Naive B cell (primary cell): Measurements from ENCODE around the gene FRRS1. TPM values are rescaled to one million over a fixed set of nuclear protein-coding genes. Genes with fewer than 3 reads are reported as not detected.

ENCODE experiments used
- ATAC-seq, 2 donors: fragments of 150-1000 bp; cut with Tn5 transposase; 2 replicates each; pipeline ENCODE4 v1.10.0; 2021; ENCODE audit warnings: low read depth in 2 of 2, mild to moderate bottlenecking in 2 of 2, moderate library complexity in 2 of 2
- DNase-seq: peaks from one replicate; pipeline ENCODE4 v3.0.0; 2022
- H3K27ac Mint-ChIP-seq, 6 donors: one replicate each; pipeline ENCODE4 v1.8.0; 2020 to 2022; ENCODE audit warnings: mild to moderate bottlenecking in 6 of 6, mixed read lengths in 6 of 6, moderate library complexity in 5 of 6, inconsistent platforms in 2 of 6
- H3K27me3 Mint-ChIP-seq, 3 donors: one replicate each; pipeline ENCODE4 v1.8.0; 2021 to 2022; ENCODE audit warnings: mixed read lengths in 3 of 3, mild to moderate bottlenecking in 1 of 3
- H3K36me3 Mint-ChIP-seq, 2 donors: one replicate each; pipeline ENCODE4 v1.8.0; 2020 to 2022; ENCODE audit warnings: mixed read lengths in 2 of 2, inconsistent platforms in 1 of 2, mild to moderate bottlenecking in 1 of 2
- H3K4me1 Mint-ChIP-seq, 3 donors: one replicate each; pipeline ENCODE4 v1.8.0; 2020 to 2022; ENCODE audit warnings: mixed read lengths in 3 of 3, inconsistent platforms in 1 of 3, mild to moderate bottlenecking in 1 of 3, moderate library complexity in 1 of 3
- H3K4me3 Mint-ChIP-seq, 8 donors: one replicate each; pipeline ENCODE4 v1.8.0; 2020 to 2022; ENCODE audit warnings: mild to moderate bottlenecking in 8 of 8, mixed read lengths in 8 of 8, moderate library complexity in 8 of 8, inconsistent platforms in 2 of 8
- H3K9me3 Mint-ChIP-seq, 7 donors: one replicate each; pipeline ENCODE4 v1.8.0; 2020 to 2022; ENCODE audit warnings: mixed read lengths in 7 of 7, mild to moderate bottlenecking in 5 of 7, inconsistent platforms in 2 of 7, moderate library complexity in 1 of 7
- polyA plus RNA-seq, 6 donors: library from polyadenylated mRNA; unstranded; fragments of 300-500 nt; fragmentation: Illumina TruSeq; gene quantifications; one replicate each; pipeline ENCODE4 v1.2.3, GENCODE V29; 2021; ENCODE audit warnings: low read depth in 6 of 6

FRRS1 gene
- polyA plus RNA-seq, 6 donors from 2014 or later: 0.11 to 1.5 (median 0.13) TPM; not detected in 3

- Mint-ChIP-seq H3K4me1 (no peaks in the 10 kb centered on the region), H3K36me3 (peaks cover 0 to 5% of the 10 kb centered on the region in 2 donors), H3K4me3 (no peak overlapping the region), H3K9me3 (no peaks in the 10 kb centered on the region), H3K27me3 (no peaks in the 10 kb centered on the region), H3K27ac (no peak overlapping the region)
- ATAC-seq: no peak
- no peak for DNase-seq
Observed at GRCh38 chr1:99710994-99711393, 55.4 kb downstream of the FRRS1 start.

GRCh38 chr1:99707535-99708142 lies 58.8 kb downstream of the FRRS1 start:
- Mint-ChIP-seq H3K36me3 (peaks cover 4 to 7% of the 10 kb centered on the region in 2 donors), H3K27ac (no peak overlapping the region), H3K4me3 (no peak overlapping the region), H3K9me3 (no peaks in the 10 kb centered on the region), H3K27me3 (peaks cover 0 to 13% (median 0%) of the 10 kb centered on the region in 3 donors), H3K4me1 (peaks cover 0 to 4% (median 0%) of the 10 kb centered on the region in 3 donors)
- ATAC-seq (peak in 1 of 2 donors; percentile 27), DNase-seq (peak; percentile 14)

- H3K9me3 Mint-ChIP-seq: peaks cover 0 to 3% (median 0%) of the 10 kb centered on the region in 7 donors
- H3K4me1 Mint-ChIP-seq: peaks cover 0 to 4% (median 0%) of the 10 kb centered on the region in 3 donors
- H3K36me3 Mint-ChIP-seq: peaks cover 4 to 7% of the 10 kb centered on the region in 2 donors
- no peak overlapping the region for H3K4me3 Mint-ChIP-seq
- H3K27me3 Mint-ChIP-seq: peaks cover 4 to 28% (median 11%) of the 10 kb centered on the region in 3 donors
- ATAC-seq (no peak), DNase-seq (no peak)
- no peak overlapping the region for H3K27ac Mint-ChIP-seq
Observed at GRCh38 chr1:99705385-99705784, 61.0 kb downstream of the FRRS1 start.

GRCh38 chr1:99704356-99704816 lies 62.0 kb downstream of the FRRS1 start:
- DNase-seq (no peak), ATAC-seq (no peak)
- peaks cover 4 to 28% (median 18%) of the 10 kb centered on the region in 3 donors for H3K27me3 Mint-ChIP-seq
- peak overlapping the region in 1 of 8 donors; percentile 19 for H3K4me3 Mint-ChIP-seq
- H3K4me1 Mint-ChIP-seq: peaks cover 0 to 4% (median 0%) of the 10 kb centered on the region in 3 donors
- peaks cover 4 to 7% of the 10 kb centered on the region in 2 donors for H3K36me3 Mint-ChIP-seq
- H3K9me3 Mint-ChIP-seq: peaks cover 0 to 3% (median 0%) of the 10 kb centered on the region in 7 donors
- no peak overlapping the region for H3K27ac Mint-ChIP-seq

GRCh38 chr1:99702221-99702620 lies 64.2 kb downstream of the FRRS1 start:
- Mint-ChIP-seq H3K36me3 (peaks cover 4 to 7% of the 10 kb centered on the region in 2 donors), H3K4me3 (no peak overlapping the region), H3K9me3 (peaks cover 0 to 3% (median 0%) of the 10 kb centered on the region in 7 donors), H3K4me1 (peaks cover 0 to 4% (median 0%) of the 10 kb centered on the region in 3 donors), H3K27me3 (peaks cover 13 to 37% (median 29%) of the 10 kb centered on the region in 3 donors), H3K27ac (no peak overlapping the region)
- DNase-seq (no peak), ATAC-seq (no peak)

- peaks cover 0 to 3% (median 0%) of the 10 kb centered on the region in 7 donors for H3K9me3 Mint-ChIP-seq
- H3K27ac Mint-ChIP-seq: peak overlapping the region in 1 of 6 donors; percentile 27
- peaks cover 4 to 7% of the 10 kb centered on the region in 2 donors for H3K36me3 Mint-ChIP-seq
- ATAC-seq (no peak), DNase-seq (no peak)
- H3K27me3 Mint-ChIP-seq: peaks cover 20 to 47% (median 29%) of the 10 kb centered on the region in 3 donors
- no peak overlapping the region for H3K4me3 Mint-ChIP-seq
- H3K4me1 Mint-ChIP-seq: peaks cover 0 to 4% (median 0%) of the 10 kb centered on the region in 3 donors
Observed at GRCh38 chr1:99700020-99700419, 66.4 kb downstream of the FRRS1 start.

GRCh38 chr1:99697580-99697979 lies 68.9 kb downstream of the FRRS1 start:
- Mint-ChIP-seq H3K27ac (no peak overlapping the region), H3K27me3 (peaks cover 29 to 44% (median 32%) of the 10 kb centered on the region in 3 donors), H3K4me1 (no peaks in the 10 kb centered on the region), H3K4me3 (no peak overlapping the region), H3K9me3 (peaks cover 0 to 3% (median 0%) of the 10 kb centered on the region in 7 donors), H3K36me3 (no peaks in the 10 kb centered on the region)
- ATAC-seq (no peak), DNase-seq (no peak)

GRCh38 chr1:99696616-99697015 lies 69.8 kb downstream of the FRRS1 start:
- H3K36me3 Mint-ChIP-seq: no peaks in the 10 kb centered on the region
- DNase-seq (no peak), ATAC-seq (no peak)
- H3K9me3 Mint-ChIP-seq: peaks cover 0 to 4% (median 0%) of the 10 kb centered on the region in 7 donors
- H3K27me3 Mint-ChIP-seq: peaks cover 26 to 41% (median 35%) of the 10 kb centered on the region in 3 donors
- H3K4me1 Mint-ChIP-seq: no peaks in the 10 kb centered on the region
- H3K27ac Mint-ChIP-seq: no peak overlapping the region
- H3K4me3 Mint-ChIP-seq: no peak overlapping the region

GRCh38 chr1:99691175-99691574 lies 75.3 kb downstream of the FRRS1 start:
- Mint-ChIP-seq H3K9me3 (peaks cover 0 to 2% (median 0%) of the 10 kb centered on the region in 7 donors), H3K27ac (no peak overlapping the region), H3K4me1 (no peaks in the 10 kb centered on the region), H3K4me3 (no peak overlapping the region), H3K36me3 (no peaks in the 10 kb centered on the region), H3K27me3 (peaks cover 21 to 28% (median 25%) of the 10 kb centered on the region in 3 donors)
- no peak for ATAC-seq
- no peak for DNase-seq

- H3K27me3 Mint-ChIP-seq: peaks cover 0 to 17% (median 15%) of the 10 kb centered on the region in 3 donors
- no peaks in the 10 kb centered on the region for H3K36me3 Mint-ChIP-seq
- peak in 1 of 2 donors; percentile 41 for ATAC-seq
- no peak for DNase-seq
- no peak overlapping the region for H3K4me3 Mint-ChIP-seq
- H3K4me1 Mint-ChIP-seq: no peaks in the 10 kb centered on the region
- no peak overlapping the region for H3K27ac Mint-ChIP-seq
- no peaks in the 10 kb centered on the region for H3K9me3 Mint-ChIP-seq
Observed at GRCh38 chr1:99685516-99686180, 80.8 kb downstream of the FRRS1 start.

- Mint-ChIP-seq H3K4me3 (no peak overlapping the region), H3K9me3 (no peaks in the 10 kb centered on the region), H3K4me1 (no peaks in the 10 kb centered on the region), H3K27me3 (peaks cover 0 to 17% (median 2%) of the 10 kb centered on the region in 3 donors), H3K36me3 (no peaks in the 10 kb centered on the region), H3K27ac (peak overlapping the region in 1 of 6 donors; percentile 4)
- no peak for ATAC-seq
- DNase-seq: no peak
Observed at GRCh38 chr1:99682291-99682751, 84.1 kb downstream of the FRRS1 start.

GRCh38 chr1:99681583-99681982 lies 84.9 kb downstream of the FRRS1 start:
- no peaks in the 10 kb centered on the region for H3K9me3 Mint-ChIP-seq
- ATAC-seq (no peak), DNase-seq (no peak)
- no peak overlapping the region for H3K4me3 Mint-ChIP-seq
- no peak overlapping the region for H3K27ac Mint-ChIP-seq
- H3K36me3 Mint-ChIP-seq: no peaks in the 10 kb centered on the region
- no peaks in the 10 kb centered on the region for H3K4me1 Mint-ChIP-seq
- H3K27me3 Mint-ChIP-seq: peaks cover 0 to 17% (median 4%) of the 10 kb centered on the region in 3 donors

- no peaks in the 10 kb centered on the region for H3K4me1 Mint-ChIP-seq
- peaks cover 0 to 17% (median 4%) of the 10 kb centered on the region in 3 donors for H3K27me3 Mint-ChIP-seq
- H3K36me3 Mint-ChIP-seq: no peaks in the 10 kb centered on the region
- no peak overlapping the region for H3K4me3 Mint-ChIP-seq
- ATAC-seq (no peak), DNase-seq (no peak)
- H3K9me3 Mint-ChIP-seq: no peaks in the 10 kb centered on the region
- H3K27ac Mint-ChIP-seq: no peak overlapping the region
Observed at GRCh38 chr1:99680270-99680669, 86.2 kb downstream of the FRRS1 start.

GRCh38 chr1:99677416-99677815 lies 89.0 kb downstream of the FRRS1 start:
- peaks cover 12 to 24% (median 15%) of the 10 kb centered on the region in 3 donors for H3K27me3 Mint-ChIP-seq

More at GRCh38 chr1:99677416-99677815, 89.0 kb downstream of the FRRS1 start:
- Mint-ChIP-seq H3K9me3 (no peaks in the 10 kb centered on the region), H3K4me1 (no peaks in the 10 kb centered on the region), H3K36me3 (no peaks in the 10 kb centered on the region), H3K4me3 (no peak overlapping the region), H3K27ac (no peak overlapping the region)
- no peak for DNase-seq
- no peak for ATAC-seq
